GF-D8 (cell line): ENCODE measurements around the gene C15orf61.

Experiments used
- DNase-seq: peaks from one replicate; lab custom pipeline; 2025; lab: John Stamatoyannopoulos, UW

Gene C15orf61

DNA sequence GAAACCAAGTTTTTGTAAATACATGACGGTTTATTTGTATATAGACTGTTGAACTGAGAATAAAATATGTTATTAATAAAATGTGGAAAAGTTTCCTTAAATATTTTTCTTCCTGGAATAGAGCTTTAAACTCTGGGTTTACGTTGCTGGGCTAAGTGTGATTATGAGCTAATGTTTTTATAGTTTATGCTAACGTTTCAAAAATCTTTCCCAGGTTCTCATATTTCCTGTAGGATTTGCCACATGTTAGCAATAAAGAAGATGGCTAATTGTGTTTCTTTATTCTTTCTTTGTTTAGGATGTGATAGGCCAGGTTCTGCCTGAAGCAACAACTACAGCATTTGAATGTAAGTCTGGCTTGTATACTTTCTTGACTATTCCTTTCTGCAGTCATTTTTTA is 28.8 kb downstream of the C15orf61 start:
- no peak for DNase-seq

DNA sequence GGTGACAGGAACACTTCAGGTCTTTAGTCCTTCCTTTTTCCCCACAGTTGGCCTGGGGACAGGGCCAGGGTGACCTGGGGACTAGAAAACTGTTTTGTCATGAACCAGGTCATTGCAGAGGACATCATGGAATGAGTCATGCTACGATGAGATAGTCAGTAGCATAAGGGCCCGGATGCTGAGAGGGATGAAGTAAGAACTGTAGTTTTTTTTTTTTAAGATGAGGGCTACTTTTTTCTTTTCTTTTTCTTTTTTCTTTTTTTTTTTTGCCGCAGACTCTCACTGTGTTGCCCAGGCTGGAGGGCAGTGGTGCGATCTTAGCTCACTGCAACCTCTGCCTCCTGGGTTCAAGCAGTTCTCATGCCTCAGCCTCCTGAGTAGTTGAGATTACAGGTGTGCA is 29.6 kb downstream of the C15orf61 start:
- DNase-seq, result no peak

GRCh38 chr15:67551207-67551743 is 30.3 kb downstream of the C15orf61 start:
- DNase-seq, result no peak

DNA sequence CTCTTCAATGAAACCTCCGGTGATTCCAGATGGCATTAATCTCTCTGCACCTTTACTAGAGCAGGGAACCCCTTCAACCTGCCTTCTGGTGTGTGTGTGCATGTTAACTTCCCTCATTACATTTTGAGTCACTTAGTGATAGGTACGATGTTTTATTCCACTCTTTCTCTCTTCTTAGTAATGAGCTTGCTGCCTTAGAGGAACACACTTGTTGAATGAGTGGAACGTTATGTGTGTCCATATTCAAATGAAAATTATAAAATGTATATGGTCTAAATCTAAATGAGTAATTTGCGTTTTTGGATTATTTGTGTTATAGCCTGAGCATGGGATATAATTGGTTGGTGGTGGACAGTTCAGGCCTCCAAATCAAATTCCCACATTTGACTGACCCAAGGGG is 33.6 kb downstream of the C15orf61 start:
- DNase-seq, result no peak

GRCh38 chr15:67556976-67557570 is 36.1 kb downstream of the C15orf61 start:
- no peak for DNase-seq

GRCh38 chr15:67558502-67558901 is 37.6 kb downstream of the C15orf61 start:
- DNase-seq, result no peak

DNA sequence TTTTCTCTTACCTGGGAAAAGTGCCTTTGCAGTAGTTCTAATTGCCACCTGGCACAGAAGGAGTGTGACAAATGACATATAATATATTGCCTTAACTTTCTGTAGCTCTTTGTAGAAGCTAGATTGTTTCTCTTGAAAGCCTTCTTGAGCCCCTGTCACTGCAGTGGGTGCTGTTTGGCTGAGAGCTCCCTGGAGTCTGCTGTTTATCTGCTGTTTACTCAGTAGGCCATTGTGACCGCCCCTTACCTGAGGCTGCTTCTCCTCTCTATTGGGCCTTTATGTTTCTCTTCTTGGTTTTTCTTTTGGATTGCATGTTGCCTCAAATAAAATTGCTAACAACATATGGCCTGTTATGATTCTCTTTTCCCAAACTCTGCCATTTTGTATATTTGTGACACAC is 38.2 kb downstream of the C15orf61 start:
- no peak for DNase-seq

- DNase-seq, result no peak
Observed at GRCh38 chr15:67559576-67559975, 38.6 kb downstream of the C15orf61 start.

- DNase-seq, result no peak
Observed at GRCh38 chr15:67560320-67560719, 39.4 kb downstream of the C15orf61 start.

DNA sequence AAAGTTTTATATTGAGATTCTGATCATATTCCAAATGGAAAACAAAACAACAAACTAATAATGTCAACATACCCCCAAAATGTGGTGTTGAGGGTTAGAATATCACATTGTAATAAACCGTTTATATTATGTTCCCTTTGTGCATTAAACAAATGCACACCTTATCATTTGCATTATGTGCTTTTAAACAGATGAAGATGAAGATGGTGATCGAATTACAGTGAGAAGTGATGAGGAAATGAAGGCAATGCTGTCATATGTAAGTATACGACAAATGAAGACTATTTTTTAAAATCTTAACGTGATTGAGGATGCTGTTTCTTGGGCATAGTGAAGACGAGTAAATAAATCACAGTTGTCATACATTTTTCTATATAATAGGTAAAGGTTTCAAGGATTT is 42.2 kb downstream of the C15orf61 start:
- no peak for DNase-seq

- DNase-seq, result no peak
Observed at GRCh38 chr15:67564021-67564967, 43.4 kb downstream of the C15orf61 start.

DNA sequence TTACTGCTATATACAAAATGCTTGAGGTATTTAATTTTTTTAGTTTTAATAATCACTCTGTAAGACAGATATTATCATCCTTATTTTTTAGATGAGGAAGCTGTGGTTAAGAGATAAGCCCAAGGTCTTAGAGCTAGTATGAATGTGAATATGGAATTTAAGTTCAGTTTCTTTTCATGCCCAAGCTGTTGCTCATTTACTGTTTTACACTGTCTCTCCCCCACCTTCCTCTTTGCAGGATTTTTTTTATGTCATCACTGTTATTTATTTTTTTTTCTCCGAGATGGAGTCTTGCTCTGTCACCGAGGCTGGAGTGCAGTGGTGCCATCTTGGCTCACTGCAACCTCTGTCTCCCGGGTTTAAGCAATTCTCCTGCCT is 44.0 kb downstream of the C15orf61 start:
- DNase-seq, result peak; percentile 65

GRCh38 chr15:67569668-67570067 is 48.7 kb downstream of the C15orf61 start:
- DNase-seq, result no peak

- DNase-seq, result no peak
Observed at GRCh38 chr15:67570875-67571647, 50.1 kb downstream of the C15orf61 start.

- no peak for DNase-seq
Observed at GRCh38 chr15:67571648-67572415, 50.9 kb downstream of the C15orf61 start.

DNA sequence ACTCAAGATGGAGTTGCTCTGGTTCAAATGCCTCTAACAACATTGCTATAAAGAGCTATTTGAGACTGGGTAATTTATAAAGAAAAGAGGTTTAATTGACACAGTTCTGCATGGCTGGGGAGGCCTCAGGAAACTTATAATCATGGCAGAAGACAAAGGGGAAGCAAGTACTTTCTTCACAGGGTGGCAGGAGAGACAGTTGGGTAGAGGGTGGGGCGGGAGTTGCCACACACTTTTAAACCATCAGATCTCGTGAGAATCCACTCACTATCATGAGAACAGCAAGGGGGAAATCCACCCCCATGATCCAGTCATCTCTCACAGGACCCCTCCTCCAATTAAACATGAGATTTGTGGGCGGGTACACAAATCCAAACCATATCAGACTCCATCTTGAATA is 52.3 kb downstream of the C15orf61 start:
- DNase-seq, result peak; percentile 5

GRCh38 chr15:67575039-67575502 is 54.1 kb downstream of the C15orf61 start:
- peak; percentile 38 for DNase-seq

DNA sequence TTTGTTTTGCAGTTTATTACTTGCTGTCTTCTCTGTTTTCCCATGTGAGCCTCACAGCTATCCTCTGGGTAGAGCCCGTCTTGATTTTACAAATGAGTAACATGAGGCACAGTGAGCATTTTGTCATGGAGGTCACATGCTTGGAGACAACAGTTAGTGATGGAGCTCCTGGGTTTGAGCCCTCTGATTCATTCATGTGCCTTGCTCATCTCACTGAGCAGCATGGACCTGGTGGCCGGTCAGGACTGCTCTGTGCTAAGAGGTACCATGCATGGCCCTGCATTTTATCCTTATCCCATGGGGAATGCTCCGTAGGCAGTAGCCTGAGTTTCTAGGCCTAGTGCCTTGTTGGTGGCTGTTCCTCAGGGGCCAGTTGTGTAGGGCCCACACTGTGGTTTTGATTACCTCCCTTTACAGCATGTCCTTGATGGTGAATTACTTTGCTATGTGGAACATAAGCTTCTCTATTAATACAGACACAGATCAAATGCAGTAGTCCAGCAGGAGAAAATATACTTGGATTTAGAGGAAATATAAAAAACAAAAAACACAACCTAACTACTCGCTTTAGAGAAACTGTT is 57.2 kb downstream of the C15orf61 start:
- no peak for DNase-seq

DNA sequence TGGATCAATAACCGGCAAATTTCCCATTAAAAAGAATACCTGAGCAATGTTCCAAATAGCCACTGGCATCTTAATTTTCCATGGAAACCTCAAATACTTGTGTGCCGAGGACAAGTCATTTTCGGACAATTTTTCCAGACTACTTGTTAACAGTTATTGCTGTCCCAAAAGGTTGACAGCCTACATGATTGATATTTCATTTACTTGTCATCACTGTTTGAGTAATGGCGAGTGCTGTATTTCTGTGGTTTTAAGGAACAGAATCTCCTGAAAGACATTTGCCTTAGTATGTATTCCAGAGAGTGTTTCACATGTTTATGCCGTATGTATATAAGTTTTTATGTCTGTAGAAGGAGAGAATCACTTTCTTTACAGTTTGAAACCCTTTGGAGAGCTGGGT is 58.2 kb downstream of the C15orf61 start:
- no peak for DNase-seq
